NCI-H524 treated with DMSO at 0.1 percent for 48 hours (cell line): ENCODE measurements around the gene DDR2.
A peak's percentile ranks its signal among the peaks of the same experiment; 100 is the strongest.

ENCODE experiments used
- DNase-seq: peaks from one replicate; lab custom pipeline; 2025; lab: John Stamatoyannopoulos, UW

Gene DDR2

DNA sequence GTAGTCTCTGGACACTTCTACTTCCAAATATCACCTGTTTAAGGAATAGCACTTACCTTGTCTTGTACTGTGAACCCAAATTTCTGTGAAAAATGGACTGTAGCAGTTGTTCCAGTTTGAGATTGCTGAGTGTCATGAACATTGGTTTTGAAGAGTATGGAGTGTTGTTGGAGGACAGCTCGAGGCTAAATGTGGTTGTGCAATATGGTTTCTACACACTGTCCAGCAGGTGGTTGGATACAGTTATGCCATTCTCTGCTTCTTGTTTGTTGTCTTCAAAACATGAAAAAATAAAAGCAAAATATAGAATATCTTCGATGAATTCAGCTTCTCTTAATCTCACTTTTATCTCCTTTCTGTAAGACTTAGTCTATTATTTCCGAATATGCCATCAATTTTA lies 67.1 kb downstream of the DDR2 start:
- DNase-seq, result no peak

- DNase-seq, result no peak
Observed at GRCh38 chr1:162700131-162700530, 67.9 kb downstream of the DDR2 start.

DNA sequence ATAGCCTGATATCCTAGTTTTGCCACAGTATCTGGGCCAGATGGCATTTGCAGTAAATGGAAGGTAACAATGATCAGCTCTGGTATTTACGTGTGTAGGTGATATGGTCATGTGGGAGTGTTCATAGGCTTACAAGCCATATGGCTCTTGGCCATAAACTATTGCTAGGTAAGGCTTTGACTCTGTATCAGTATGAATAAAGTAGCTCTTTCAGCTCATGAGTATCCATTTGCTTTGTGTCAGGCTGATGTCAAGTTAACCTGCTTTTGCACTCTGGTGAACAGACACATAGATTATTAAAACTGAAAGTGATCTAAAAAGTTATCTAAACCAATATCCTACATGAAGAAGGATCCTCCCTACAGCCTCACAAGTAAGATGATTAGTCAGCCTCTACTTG lies 69.0 kb downstream of the DDR2 start:
- peak; percentile 18 for DNase-seq

GRCh38 chr1:162702628-162703027 lies 70.4 kb downstream of the DDR2 start:
- no peak for DNase-seq

- no peak for DNase-seq
Observed at GRCh38 chr1:162703708-162704107, 71.4 kb downstream of the DDR2 start.

DNA sequence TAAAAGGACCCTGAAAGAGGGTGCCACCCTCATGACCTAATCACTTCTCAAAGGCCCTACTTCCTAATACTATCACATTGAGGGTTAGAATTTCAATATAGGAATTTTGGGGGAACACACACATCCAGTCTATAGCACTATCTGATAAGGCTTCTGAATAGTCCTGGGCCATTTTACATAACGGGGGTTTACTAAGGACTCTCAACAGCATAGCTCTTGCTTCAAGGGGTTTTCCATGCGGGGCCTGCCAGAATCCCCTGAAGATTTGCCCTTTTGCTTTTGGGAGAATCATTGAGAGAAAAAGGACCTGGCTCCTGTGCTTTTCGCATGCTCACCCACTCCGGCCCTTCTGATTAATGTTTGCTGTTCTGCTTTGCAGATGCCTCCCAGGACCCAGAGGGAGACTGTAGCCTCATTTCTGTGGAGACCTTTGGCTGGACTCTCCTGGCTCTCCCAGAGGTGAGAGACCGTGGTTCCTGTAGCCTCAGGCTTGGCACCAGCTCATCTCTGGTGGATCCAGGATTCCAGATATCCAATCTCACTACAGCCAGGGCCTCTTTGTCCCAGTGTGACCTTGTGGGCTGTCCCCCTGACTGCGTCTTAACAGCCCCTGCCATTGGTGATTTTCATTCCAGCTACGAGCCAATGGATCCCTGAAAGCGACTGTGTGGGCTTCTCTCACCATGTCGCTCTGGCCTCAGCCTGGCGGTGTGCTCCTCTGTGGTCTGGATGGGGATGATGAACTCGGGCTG lies 72.6 kb downstream of the DDR2 start:
- DNase-seq, result no peak

DNA sequence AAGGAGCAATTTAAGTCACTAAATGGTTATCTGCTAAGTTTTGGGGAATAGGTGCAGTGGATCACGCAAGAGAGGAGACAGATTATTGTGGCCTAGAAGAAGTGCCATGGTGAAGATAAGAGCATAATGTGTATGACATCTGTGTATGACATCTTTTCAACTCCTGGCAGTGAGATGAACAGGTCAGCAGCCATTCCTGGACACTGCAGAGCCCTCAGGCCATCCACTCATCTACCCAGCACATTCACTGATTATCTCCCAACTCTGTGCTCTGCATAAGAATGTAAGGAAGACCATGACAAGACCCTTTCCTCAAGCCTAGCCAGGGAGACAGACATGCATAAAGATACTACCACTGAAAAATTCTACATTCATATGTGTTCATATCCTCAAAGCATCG lies 73.7 kb downstream of the DDR2 start:
- DNase-seq, result no peak

- DNase-seq, result no peak
Observed at GRCh38 chr1:162706606-162707005, 74.3 kb downstream of the DDR2 start.

- DNase-seq, result no peak
Observed at GRCh38 chr1:162708286-162708685, 76.0 kb downstream of the DDR2 start.

- DNase-seq, result no peak
Observed at GRCh38 chr1:162709132-162709860, 77.0 kb downstream of the DDR2 start.

DNA sequence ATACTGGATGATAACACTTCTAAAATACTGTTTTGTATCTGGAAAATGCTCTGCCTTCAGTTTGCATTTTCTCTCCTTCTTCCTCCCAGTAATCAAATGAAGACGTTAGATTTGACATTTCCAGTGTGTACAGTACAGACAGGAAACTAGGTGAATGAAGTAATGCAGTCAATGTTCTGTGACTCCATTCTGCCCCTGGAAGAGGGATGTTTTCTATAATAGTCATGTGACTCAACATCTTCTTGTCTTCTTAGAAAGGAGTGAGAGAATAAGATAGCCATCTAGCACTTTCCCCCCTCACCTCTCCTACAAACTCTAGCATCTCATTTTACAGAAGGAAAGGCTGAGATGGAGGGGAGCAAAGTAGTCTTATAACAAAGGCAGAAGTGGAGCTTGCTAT lies 77.6 kb downstream of the DDR2 start:
- DNase-seq, result no peak

DNA sequence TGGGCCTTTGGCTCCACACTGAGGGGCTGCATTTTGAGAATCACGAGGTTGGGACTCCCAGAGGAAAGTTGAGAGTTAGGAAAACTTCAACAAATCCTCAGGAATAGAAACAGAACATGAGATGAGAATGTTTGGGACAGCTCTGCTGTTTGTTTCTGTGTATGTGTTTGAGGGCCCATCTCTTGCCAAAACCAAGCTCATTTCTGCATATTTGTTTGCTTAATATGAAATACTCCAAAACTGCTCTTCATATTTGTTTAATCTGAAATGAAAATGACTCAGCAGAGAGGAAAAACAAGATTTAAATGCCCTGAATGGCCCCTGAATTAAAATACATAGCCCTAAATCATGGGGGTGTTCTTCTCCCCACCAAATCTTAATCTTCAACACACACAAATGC lies 78.1 kb downstream of the DDR2 start:
- no peak for DNase-seq

DNA sequence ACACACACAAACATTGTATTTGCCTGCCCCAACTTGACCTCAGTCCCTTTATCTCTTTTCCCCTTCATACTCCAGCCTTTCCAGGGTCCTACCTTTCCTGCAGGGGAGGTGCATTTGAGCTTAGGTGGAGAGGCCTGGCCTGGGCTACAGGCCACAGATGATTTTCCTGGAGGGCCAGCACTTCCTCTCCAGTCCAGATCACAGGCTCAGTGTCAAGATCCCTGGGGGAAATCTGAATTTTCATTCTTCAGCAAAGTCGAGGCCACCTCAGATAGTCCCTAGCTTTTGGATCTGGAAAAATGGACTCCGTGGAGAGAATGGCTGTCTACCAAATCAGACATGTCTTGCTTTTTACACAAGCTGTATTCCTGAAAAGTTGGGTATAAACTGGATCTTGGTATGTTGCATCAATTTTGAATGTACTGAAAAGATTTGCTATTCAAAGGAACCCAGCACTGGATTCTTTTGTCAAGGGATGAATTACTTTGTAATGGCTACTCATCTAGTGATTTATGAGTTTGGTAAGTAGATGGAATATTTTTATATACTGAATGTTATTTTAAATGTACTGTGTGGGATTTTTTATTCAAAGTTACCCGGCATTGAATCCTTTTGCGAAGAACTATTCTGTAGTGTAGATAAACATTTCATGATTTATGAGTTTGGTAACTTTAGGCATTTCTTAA lies 78.7 kb downstream of the DDR2 start:
- DNase-seq, result no peak

DNA sequence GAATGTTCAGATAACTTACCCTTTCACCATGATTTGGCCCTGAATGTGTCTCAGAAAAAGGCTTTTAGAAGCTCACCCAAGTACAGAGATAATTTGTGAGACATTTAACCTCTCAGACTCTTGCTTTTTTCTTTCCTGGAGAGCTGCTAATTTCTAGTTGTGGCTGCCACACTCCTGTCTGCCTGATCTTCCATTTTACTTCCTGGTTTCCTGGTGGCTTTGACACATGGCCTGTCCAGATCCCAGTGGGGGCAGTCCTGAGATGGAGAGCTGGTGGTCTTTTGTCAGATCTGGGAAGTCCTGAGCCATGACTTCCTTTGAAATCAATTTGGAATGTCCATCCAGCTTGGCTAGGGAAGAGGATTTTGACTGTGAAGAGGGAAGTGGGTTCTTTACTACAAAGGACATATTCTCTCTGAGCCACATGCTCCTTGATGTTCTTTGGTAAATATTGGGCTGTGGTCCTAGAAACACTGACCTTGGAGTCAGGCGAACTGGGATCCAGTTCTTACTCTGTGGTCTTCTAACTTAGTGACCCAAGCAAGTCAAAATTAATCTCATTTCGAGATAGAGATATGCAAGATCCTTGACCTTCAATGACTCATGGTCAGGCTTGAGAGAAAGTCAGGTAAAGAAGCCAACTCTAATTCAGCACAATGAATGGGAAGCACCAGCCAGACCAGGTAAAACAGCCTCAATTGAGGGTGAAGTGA lies 80.2 kb downstream of the DDR2 start:
- DNase-seq, result no peak

DNA sequence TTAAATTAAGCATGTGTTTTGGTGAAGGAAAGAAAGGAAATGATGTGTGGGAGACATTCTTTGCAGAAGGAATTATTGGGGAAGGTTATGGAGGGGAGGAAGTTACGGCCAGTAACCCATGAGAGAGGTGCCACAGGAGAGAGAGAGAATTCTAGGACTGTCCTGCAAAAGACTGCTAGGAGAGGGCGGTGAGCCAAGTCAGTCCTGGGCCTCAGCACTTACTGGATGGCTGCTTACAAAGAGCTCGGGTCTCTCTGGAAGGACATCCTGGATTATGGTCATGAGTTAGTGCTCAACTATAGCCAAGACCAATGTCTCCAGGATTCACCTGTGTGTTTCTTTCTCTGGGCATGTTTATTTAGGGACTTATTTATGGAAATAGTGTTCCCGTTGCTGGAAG lies 83.9 kb downstream of the DDR2 start:
- DNase-seq, result no peak

DNA sequence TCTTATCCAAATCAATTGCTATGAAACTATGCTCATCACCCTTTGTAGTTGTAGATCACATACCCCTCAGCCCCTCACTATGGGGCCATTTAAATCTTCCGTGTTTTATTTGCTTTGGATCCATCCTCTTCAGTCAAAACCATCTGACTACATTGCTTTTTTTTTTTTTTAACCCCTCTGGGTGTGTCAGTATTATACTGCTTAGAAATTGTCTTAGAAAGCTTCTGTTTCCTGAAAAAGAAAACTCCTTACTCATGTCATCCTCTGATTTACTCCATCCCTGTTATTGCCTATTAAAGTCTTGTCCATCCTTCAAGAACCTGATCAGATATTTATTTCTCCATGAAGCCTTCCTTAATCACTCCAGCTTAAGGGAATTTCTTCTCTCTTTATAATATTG lies 84.3 kb downstream of the DDR2 start:
- DNase-seq, result no peak

DNA sequence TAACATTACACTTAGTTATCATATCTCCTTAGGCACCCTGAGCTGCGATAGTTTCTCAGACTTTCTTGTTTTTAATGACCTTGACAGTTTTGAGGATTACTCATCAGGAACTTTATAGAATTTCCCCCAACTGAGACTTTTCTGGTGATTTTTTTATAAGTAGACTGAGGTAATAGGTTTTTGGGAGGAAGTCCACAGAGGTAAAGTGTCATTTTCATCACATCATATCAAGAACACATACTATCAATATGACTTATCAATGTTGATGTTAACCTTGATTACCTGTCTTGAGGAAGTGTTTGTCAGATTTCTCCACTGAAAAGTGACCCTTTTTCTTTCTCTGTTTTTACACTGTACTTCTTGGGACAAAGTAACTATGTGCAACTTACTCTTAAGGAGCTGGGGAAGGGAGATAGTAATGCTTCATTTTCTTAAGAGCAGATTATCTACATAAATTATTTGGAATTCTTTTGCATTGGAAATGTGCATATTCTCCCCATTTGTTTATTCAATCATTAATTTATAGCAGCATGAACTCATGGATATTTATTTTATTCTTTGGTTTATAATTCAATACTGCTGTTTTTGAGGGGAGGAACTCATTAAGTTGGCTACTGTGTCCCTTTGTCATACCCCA lies 85.4 kb downstream of the DDR2 start:
- DNase-seq, result no peak

- DNase-seq, result no peak
Observed at GRCh38 chr1:162719678-162720077, 87.4 kb downstream of the DDR2 start.

DNA sequence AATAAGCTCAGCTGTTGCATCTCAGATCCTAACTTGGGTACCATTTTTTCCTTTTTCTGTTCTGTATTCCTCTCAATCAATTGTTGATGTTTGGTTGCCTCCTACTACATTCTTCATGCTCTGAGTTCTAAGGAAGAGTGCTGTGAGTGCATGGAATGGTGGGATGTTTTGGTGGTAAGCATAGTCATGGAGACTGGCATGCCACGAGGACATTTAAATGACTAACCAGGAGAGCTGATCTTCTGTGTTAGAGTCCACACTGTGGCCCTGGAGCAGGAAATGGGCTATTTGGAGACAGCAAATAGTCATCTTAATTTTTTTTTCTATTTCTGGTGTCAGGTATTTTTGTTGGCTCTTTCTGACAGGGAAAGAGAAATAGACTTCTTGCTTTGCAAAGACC lies 88.7 kb downstream of the DDR2 start:
- no peak for DNase-seq

- DNase-seq, result no peak
Observed at GRCh38 chr1:162721471-162721870, 89.2 kb downstream of the DDR2 start.

- DNase-seq, result no peak
Observed at GRCh38 chr1:162722036-162722435, 89.8 kb downstream of the DDR2 start.

- no peak for DNase-seq
Observed at GRCh38 chr1:162724583-162725120, 92.4 kb downstream of the DDR2 start.
